NCI-H2171 treated with DMSO at 0.1 percent for 48 hours (cell line): Measurements from ENCODE around the gene IFI27L2.
"Not testable (repeated sequence)": the region's sequence is repeated elsewhere in the genome, so short reads cannot be mapped to it uniquely, and the experiment has no call there.

Experiments used
- DNase-seq: peaks from one replicate; lab custom pipeline; 2025; lab: John Stamatoyannopoulos, UW

IFI27L2 gene, protein sequence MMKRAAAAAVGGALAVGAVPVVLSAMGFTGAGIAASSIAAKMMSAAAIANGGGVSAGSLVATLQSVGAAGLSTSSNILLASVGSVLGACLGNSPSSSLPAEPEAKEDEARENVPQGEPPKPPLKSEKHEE

DNA sequence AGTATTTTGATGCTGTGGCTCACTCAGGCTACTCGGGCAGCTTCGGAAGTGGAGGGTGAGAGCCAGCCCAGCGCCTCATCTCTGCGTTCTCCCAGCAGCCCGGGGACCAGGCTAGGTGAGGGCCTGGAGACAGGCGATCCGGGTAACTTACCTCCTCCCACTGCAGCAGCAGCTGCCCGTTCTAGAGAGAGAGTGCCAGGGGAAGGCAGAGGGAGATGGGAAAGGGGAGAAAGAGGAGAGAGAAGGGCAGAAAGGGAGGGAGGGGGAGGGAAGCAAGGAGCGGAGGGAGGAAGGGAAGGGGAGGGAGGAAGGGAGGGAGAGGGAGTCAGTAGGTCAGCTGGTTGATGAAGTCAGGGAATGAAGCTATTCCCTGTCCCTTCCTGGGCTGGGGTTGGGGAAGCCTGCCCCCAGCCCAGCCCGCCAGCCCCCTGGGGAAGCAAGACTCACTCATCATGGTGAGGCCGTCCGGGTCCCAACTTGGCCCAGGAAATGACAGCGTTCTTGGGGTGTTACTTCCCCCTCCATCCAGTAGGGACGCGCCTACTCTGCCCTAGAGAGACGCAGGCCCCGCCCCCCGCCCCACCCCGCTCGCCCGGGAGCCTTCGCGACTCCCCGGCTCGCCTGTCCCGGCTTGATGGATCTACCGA, at the start of gene IFI27L2:
Gene IFI27L2, minus strand, starts transcription at position 494 of the 647 bp plus-strand sequence. Its CDS starts 40 bp downstream, at position 454.
- DNase-seq: peak; percentile 89

DNA sequence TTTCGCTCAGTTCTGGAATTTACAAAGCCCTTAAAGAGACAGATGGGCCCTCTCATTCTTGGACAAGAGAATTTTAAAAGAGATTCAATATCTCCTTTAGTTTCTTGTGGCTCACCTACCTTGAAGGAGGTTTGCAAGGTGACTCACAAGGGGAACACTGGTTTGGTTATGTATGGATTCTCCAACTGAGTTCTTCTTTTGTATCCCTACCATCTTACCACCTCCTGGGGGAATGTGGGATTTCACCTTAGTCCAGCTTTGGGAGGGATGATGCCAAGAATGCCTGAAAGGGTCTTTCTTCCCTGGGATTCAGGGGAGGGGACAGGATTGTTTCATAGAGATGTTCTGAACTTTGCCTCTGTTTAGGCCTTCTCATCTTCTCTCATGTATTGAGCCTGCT, 48.4 kb upstream of the IFI27L2 start:
- DNase-seq: no peak

- DNase-seq: peak; percentile 44
These were observed 47.4 kb upstream of the IFI27L2 start for GRCh38 chr14:94176808-94177207.

DNA sequence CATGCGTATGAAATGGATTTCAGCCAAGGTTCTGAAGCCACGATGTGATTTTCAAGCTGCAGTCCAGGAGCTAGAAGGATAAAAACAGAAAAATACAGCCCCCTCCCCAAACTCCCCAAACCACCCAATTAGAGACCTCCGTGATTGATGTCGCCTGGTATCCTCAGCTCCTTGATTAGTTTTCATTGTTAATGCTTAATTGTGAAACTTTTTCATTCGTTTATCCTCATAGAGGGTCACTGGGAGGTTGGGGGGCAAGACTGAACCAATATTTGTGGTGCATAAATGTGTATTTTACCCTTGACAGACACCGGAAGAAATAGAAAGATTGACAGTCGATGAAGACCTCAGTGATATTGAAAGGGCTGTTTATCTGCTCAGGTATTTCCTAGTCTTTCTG, 46.3 kb upstream of the IFI27L2 start:
- DNase-seq: no peak

- DNase-seq: peak; percentile 47
These were observed 45.8 kb upstream of the IFI27L2 start for GRCh38 chr14:94175011-94175745.

GRCh38 chr14:94174604-94175010, 45.2 kb upstream of the IFI27L2 start:
- no peak for DNase-seq

DNA sequence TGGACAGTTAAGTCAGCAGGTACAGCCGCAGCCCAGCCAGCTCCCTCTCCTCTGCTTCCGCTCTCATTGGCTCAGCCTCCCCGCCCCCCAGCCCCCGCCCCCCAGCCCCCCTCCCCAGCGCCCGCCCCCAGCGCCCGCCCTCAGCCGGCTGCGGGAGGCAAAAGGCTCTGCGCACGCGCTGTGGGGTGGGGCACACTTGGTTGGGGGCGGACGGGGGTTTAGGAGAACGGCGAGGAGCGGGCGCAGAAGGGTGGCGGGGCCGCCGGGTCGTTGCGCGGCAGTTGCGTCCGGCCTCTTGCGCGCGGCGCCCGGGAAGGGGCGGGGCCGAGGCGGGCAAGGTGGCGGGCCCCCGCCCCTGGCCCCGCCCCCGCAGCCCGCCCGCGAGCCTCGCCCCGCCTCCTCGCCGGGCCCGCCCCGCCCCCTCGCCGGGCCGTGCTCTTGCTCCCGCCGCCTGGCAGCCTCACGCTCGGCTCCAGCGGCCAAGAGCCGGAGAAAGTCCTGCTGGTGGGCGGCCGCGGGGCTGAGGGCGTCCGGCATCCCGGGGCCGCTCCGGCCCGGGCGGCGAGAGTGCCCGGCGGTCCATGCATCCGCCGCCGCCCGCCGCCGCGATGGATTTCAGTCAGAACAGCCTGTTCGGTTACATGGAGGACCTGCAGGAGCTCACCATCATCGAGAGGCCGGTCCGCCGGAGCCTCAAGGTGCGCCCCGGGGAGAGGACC, 44.6 kb upstream of the IFI27L2 start, which contains the start of gene PPP4R4:
Gene PPP4R4, plus strand, starts transcription at position 438 of the 719 bp plus-strand sequence. Its CDS starts 144 bp downstream, at position 582.
- DNase-seq: peak; percentile 95

GRCh38 chr14:94173471-94173884, 44.1 kb upstream of the IFI27L2 start:
- DNase-seq: peak; percentile 29

DNA sequence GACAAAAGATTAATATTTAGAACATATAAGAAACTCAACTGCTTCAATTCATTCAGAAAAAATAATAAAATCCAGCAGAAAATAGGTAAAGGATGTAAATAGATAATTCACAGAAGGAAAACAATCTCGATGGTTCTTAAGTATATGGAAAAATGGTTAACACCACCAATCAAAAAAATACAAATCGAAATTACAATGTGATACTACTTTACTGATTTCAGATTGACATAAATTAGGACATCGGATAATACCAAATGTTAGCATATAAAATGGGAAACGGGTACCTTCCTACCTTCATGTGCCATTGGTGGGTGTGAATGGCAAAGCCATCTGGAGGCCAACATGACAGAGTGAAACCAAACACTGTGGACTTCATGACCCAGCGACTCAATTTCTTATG, 43.1 kb upstream of the IFI27L2 start:
- DNase-seq: peak; percentile 51

- DNase-seq: peak; percentile 73
These were observed 41.8 kb upstream of the IFI27L2 start for GRCh38 chr14:94171208-94171607.

DNA sequence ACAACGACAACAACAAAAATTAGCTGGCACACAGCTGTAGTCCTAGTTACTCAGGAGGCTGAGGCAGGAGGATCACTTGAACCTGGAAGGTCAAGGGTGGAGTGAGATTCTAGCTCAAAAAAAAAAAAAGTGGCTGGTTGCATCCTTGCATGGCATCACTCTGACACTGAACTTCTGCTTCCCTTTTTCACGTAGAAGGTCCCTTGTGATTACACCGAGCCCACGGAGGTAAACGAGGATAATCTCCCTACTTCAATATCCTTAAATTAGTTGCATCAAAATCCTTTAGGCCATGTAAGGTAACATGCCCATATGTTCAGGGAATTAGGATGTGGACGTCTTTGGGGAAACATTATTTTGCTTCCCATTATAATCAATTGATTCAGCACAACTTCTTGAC, 40.7 kb upstream of the IFI27L2 start:
- no peak for DNase-seq

GRCh38 chr14:94165744-94166143, 36.3 kb upstream of the IFI27L2 start:
- DNase-seq: no peak

GRCh38 chr14:94164685-94165431, 35.5 kb upstream of the IFI27L2 start:
- peak; percentile 91 for DNase-seq

GRCh38 chr14:94163796-94164195, 34.4 kb upstream of the IFI27L2 start:
- DNase-seq: peak; percentile 30

- no peak for DNase-seq
These were observed 33.1 kb upstream of the IFI27L2 start for GRCh38 chr14:94162466-94162865.

GRCh38 chr14:94161981-94162380, 32.6 kb upstream of the IFI27L2 start:
- no peak for DNase-seq

- no peak for DNase-seq
These were observed 31.7 kb upstream of the IFI27L2 start for GRCh38 chr14:94161058-94161457.

DNA sequence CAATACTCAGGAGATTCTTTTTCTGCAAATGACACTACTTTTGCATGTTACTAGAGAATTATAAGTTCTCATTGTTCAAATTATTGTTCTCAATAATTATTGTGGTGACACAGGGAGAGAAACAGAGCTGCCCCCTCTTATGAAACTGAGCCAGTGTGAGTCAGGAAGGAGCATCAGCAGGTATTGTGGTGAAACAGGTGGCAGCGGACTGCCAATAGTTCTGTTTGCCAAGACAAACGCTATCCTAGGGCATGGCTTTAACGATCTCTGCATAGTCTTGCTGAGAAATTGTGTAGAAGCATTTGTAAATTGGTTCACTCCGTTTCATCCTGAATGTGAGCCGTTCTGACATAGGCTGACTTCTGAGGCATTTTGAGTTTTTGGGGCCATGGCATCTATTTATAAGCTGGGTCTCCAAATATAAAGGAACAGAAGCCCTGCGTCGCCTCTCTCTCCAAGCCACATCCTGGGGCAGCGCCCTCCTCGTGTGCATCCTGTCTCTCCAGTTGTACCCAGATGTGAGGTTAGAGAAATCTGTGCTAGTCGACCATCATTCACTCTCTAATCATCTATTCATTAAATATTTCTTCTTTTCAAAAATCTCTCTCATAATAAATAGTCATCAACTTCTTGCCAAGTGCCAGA, 29.0 kb upstream of the IFI27L2 start:
- DNase-seq: peak; percentile 13

DNA sequence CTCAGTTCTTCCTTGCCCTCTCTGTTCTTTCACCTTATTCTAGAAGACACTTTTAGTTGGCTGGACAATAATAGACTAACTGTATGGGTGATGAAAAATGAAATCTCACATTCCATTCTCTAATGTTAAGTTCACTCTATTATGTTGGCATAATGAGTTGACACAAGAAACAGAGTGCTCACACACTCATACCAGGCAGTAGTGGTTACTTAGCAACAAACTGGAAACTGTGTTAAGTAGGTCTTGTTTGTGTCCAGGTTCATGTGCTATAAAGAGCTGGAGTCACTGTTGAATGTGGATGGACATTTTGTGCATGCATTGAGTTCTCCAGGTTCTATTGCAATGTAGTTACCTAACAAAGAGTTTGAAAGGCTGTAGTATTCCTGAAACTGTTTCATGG, 27.8 kb upstream of the IFI27L2 start:
- no peak for DNase-seq

DNA sequence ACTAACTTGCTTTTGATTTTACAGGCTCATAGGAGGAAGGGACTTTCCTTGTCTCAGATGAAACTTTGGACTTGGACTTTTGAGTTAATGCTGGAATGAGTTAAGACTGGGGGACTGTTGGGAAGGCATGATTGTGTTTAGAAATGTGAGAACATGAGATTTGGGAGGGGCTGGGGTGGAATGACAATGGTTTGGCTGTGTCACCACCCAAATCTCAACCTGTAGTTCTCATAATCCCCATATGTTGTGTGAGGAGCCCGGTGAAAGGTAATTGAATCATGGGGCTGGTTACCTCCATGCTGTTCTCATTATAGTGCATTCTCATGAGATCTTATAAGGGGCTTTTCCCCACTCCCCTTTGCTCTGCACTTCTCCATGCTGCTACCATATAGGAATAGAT, 26.7 kb upstream of the IFI27L2 start:
- not testable (repeated sequence) for DNase-seq

DNA sequence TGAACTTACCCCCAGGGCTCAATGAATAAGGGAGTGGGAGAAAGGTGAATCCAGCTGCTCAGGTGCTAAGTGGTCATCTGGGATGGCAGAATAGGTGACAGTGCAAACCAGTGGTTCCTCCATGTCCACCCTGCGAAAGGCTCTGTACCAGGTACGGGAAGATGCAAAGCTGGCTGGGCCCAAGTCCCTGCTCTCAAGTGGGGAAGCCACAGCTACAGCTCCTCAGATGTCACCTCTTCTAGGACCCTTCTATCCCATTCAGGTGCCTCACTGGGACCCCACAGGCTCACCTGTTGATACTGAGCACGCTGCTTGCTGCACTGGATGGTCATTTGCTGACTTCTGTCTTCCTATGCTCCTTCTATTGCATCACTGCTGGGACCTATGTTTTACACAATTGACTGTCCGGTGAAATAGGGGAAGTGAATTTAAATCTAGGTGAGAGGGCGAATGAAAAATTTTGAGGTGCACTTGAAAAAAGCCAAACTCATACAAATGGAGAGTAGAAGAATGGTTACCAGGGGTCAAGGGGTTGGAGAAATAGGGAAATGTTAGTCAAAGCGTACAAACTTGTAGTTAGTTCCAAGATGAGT, 24.4 kb upstream of the IFI27L2 start:
- DNase-seq: no peak
